NOMO-1 treated with dmso at 0.1 percent for 144 hours (cell line): ENCODE results near the gene ARR3.
"Not testable (repeated sequence)": the region's sequence is repeated elsewhere in the genome, so short reads cannot be mapped to it uniquely, and the experiment has no call there.

ENCODE experiments used
- DNase-seq: peaks from one replicate; lab custom pipeline; 2025; ENCODE audit not compliant: unreplicated experiment; lab: John Stamatoyannopoulos, UW

The ARR3 gene

DNA sequence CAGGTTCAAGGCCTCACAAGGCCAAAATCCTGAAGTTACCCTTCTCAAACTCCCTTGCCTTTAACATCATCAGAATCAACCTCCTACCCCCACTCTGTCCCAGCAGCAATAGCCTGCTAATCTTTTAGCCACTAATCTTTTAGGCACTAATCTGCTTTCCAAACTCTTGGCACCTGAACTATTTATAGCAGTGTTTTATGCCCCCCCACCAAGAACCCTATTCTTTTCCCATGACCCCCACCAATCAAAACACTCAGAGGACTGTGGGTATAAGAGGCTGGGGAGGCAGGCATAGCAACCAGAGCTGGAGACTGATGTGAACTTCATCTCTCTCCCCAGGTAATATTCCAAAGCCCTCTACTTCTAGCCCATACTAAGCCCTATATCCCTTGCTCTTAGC, at the start of gene ARR3:
Gene ARR3, plus strand, starts transcription at position 301 of the 400 bp plus-strand sequence. CDS start 1,052 bp downstream, outside the sequence.
- no peak for DNase-seq

DNA sequence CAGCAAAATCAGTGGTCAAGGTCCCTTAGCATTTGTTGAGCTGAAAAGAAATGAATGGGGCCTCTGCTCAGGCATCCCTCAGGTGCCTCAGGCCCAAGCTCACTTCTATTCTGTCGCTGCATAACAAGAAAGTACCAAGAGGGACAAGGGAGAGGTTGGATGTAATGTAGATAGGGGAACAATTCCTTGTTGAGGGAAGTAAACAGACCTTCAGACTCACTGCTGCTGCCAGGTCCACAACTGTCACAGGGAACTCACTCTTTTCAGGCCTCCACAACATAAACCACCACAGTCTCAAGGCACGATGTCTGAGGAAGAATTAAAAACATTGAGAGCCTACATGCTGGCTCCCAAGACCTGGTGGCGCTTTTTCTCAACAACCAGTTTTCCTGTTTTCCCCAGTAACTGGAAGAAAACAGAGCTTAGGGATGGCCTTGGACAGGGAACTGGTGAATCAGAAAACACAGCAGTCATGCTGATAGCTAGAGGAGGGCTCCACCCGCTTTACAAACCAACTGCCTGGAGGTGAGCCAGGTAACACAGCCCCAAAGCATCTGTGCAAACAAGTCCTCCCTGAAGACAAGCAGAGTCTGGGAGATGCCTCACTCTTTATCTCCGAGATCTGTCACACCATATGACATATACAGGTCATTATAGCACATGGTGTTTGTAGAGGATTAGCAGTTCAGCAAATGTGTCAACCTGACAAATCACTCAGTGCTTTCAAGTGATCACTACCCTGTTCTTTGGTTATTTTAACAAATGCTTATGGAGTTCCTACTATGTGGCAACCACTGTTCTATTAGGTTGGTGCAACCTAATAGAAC, 48.0 kb upstream of the ARR3 start:
- DNase-seq = no peak

DNA sequence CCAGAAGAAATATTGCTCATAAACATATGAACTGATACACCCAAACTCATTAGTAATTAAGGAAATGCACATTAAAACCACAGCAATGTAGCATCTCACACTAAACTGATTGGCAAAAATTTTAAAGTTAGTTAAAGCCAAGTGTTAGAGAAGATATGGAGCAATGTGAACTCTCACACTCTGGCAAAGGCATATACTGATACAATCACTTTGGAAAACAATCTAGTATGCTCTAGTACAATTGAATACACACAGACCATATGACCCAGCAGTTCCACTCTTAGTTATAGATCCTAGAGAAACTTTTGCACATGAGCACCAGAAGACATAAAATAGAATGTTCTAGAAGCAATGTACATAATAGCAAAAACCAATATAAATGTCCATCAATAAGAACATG, 42.1 kb upstream of the ARR3 start:
- no peak for DNase-seq

DNA sequence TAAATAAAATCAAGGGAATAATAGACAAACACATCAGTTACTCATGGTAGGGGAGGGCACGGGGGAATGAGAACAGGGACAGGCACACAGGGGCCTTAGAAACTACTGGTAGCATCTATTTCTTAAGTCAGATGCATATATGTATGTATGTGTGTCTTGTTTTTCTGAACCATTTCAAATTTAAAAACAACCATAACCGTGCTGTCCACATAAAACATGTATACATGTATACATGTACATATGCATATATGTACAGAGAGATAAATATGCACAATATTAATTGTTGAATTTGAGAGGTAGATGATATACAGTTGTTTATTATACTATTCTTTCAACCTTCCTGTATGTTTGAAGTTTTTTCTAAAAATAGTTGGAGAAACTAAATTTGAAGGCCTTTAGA, 41.4 kb upstream of the ARR3 start:
- no peak for DNase-seq

DNA sequence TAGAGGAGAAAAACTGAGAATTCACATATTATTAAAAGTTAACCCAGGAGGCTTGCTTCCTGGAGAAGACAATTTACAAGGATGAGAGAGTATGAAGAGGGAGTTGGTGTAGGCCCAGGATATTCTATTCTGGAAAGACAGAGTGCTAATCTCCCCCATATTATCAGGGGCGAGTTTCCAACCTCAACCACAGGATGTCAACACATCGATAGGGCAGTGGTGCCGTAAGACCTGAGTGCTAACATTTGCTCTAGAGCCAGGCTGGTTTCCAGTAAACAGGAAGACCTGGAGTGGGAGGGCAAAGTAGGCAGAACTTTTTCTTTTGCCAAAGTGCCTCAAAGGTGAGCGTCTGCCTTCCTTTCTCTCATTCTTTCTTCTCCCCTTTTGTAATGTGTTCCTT, 36.5 kb upstream of the ARR3 start:
- no peak for DNase-seq

DNA sequence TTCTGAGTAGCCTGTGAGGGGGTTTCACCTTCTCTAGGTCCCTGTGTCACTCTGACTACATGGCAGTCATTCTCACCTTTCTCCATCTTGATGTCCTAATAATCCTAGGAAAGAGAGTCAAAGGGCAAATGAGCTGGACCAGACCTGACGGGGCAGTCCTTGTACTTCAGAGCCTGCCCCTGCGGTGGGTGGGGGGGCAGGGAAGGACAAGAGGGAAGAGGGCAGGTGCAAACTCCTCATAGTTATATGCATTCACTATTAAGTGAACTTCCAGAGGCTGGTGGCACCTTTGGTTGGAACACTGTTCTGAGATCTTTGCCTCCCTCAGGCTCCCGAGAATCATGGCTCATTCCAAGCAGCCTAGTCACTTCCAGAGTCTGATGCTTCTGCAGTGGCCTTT, 33.8 kb upstream of the ARR3 start, which contains the start of gene AWAT1:
Gene AWAT1, plus strand, starts transcription at position 301 of the 400 bp plus-strand sequence. Its CDS starts 41 bp downstream, at position 342.
- no peak for DNase-seq

DNA sequence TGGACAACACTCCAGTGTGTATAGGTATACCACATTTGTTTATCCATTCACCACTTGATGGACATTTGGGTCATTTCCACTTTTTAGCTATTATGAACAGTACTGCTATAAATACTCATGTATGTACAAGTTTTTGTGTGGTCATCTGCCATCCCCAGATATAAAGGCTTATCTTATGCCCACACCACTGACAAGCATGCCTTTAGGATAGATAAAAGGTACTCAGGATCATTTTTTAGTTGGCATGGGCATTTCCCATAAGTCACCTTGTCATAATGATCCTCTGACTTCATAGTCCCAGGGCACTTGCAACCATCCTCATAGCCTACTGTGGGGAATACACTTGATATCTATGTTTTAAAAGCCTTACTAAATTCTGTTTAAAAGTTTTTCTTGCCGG, 27.4 kb upstream of the ARR3 start:
- no peak for DNase-seq

DNA sequence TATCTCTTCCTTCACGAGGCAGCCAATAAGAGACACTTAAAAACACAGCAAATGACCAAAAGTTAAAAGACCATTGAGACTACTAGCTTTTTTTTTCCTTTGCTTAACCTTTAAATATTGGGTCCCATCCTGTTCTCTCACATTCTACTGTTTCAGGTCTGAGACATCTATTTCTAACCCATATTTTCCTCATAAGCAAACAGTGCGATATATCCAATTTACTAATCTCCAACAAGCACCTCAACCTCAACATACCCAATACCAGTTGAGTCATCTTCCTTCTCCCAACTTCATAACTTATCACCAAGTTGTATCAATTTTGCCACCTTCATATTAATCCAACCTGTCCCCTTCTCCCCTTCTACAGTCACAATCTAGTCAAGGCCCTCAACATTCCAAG, 26.6 kb upstream of the ARR3 start:
- DNase-seq = no peak

DNA sequence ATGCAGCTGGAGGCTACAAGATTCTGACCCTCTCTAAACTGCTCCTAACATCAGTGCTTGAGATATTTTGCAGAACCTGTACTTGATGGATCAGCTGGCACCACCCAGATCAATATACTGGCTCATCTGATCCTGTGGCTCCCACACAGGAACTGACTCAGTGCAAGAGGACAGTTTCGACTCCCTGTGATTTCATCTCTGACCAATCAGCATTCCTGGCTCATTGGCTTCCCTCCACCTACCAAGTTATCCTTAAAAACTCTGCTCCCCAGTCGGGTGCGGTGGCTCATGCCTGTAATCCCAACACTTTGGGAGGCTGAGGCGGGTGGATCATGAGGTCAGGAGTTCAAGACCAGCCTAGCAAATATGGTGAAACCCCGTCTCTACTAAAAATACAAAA, 24.5 kb upstream of the ARR3 start:
- DNase-seq = not testable (repeated sequence)

DNA sequence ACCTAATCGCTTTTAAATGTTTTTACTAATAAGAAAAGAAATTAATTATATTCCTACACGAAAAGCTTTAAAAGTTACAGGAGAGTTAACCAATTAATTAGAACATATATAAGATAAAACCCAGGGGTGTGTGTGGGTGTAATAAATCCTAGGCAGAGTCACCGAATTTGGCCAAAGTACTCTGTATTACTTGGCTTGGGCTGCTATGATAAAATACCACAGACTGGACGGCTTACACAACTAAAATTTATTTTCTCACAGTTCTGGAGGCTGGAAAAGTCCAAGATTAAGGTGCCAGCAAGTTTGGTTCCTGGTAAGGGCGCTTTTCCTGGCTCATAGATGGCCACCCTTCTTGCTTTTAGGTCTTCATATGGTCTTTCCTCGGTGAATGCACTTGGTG, 23.3 kb upstream of the ARR3 start:
- DNase-seq = no peak

DNA sequence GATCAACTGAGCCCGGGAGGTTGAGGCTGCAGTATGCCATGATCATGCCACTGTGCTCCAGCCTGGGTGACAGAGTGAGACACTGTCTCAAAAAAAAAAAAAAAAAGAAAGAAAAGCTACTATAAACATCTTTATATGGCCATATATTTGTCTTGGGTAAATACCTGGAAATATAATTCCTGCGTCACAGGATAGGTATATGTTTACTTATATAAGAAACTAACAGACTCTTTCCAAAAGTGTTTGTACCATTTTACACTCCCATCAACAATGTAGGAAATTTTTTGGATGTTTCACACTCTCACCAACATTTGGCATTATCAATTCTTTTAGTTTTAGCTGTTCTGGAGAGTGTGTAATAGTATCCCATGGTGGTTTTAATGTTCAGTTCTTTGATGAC, 20.9 kb upstream of the ARR3 start:
- DNase-seq = no peak

DNA sequence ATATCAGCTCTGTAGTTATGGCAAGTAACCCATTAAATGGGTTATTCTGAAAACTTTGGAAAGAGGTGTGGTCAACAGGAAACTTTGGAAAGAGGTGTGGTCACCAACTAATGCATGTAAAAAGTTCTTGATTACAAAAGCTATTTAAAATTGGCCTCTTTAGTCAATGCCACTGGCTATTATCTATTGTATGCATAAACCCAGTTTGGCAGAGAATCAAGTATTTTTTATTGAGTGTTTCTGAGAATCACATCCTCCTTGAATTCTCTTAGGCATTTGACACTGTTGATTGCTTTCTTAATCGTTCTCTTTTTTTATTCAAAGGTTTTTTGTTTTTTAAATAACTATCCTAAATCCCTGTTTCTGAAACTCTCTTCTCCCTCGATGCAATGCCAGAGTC, 15.6 kb upstream of the ARR3 start:
- no peak for DNase-seq

DNA sequence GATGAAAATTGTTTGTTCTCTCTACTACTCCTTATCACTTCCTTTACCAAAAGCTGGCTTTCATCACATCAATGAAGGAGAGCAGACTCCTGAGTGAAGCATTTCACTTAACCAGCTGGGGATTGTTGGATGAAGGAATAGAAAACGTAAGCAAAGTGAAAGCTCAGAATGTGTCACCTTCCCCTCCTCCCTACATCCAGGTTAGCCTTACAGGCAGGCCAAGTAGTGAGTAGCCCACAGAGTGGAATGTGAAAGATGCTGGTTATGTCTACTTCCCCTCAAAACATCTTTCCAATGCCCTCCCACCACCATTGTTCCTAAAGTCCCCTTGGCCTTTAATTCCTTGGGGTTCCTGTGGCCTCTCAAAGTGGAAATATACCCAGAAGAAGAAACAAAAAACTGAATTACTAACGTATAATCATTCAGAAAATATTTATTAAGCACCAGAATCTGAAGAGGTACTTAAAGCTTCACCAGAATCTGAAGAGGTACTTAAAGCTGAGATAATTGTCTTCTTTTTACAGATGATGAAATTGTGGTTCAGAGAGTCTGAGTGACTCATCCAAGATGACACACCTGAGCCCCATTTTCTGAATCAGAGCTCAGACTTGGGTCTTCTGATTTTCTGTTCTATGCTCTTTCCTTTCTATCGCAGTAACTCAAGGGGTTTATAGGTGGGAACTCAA, 14.6 kb upstream of the ARR3 start:
- no peak for DNase-seq

DNA sequence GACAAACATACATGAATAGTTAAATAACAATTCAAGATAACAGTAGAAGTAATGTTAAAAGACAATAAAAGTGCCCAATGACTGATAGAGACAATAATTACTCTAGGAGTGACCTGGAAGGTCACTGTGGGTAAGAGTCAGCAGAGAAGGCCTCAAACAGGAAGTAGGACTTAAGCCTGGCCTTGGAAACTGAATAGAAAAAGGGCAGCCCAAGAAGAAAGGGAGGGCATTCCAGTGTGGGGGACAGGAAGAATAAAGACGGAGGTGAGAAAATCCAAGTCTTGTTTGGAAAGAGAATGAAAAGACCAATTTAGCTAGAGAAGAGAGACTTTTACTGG, 14.1 kb upstream of the ARR3 start:
- DNase-seq = no peak

DNA sequence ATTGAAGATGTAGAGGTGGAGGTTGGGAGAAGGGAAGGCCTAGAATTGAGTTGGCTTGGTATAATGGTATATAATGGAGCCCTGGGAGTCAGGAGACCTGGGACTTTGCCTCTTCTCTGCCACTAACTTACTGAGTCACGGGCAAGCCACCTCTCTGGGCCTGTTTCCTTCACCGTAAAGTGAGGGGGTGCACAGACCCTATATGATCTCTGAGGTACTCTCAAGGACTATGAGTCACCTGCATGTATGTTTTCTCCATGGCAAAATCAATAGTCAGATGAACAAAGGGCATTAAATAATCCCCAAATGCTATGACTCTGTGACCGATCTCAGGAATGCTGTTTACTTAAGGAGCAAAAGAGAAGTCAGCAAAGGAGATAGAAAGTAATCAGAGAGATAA, 13.2 kb upstream of the ARR3 start:
- DNase-seq = no peak

DNA sequence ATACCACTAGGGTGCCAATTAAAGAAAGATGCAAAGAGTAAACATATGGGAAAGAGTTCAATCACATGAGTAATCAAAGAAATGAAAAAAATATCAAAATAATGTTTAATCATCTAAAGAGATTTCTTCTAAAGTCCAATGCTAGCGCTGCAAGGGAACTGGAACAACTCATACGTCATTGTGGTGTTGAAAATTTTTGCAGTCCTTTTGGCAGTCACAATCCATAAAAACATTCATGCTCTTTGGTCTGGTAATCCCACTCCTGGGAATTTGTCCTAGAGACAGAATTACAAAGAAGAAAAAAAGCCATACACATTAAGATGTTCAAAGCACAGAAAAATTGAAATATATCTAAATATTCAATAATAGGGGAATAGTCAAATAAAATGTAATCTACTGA, 12.7 kb upstream of the ARR3 start:
- DNase-seq = no peak

DNA sequence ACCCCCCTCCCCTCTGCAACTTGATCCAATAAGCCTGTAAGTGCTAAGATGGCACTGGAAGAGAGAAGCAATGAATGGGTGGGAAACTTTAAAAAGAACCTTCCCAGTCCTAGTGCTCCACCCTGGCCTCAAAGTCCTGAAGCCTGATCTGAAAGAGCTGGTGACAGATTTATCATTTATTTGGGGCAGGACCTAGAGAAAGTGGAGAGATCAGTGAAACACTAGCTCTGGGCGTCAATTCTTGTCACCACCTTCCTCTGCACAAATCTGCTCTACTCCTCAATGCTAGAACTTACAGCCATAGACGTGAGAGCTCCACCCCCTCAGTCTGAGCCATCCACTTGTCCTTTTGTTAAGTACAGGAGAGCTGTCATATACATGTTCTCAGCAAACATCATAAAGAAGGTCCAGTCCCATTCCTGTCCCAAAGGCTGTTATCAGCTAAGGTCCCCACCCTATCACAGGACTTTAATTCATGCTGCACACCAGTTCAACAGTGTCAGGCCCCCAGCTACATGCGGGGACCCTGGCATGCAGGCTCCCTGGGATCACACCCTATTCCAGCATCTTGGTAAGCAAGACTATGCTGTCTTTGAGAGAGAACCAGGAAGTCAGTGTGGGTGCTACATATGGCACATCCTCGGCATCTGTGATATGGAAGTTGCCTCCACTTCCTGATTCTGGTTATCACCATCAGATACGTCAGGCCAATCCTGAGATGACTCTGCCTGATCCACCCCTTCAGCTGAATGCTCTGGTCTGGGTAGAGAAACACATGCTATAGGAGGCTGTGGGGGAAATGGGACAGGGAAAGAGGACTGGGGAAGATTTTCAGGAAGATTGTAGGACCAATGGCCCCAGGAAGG, 10.5 kb upstream of the ARR3 start:
- no peak for DNase-seq

DNA sequence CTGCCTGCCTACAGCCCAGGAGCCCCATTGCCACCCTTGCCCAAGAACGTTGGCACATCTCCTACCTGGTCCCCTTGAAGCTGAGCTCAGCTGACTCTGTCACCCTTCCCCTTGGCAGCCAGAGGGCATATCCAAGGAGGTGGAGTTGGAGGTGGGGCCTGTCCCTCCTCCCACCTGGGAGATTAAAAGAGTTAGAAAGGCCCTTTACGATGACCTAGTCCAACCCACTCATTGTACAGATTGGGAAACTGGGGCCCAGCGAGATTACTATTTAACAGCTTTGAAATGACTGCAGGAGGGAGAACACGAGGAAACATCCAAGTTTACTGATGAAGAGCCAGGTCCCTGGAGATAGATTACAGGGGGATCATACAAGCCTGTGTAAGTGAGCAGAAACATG, 8.0 kb upstream of the ARR3 start, which contains the start of gene P2RY4:
Gene P2RY4, minus strand, starts transcription at position 101 of the 400 bp plus-strand sequence. CDS start 580 bp downstream, outside the sequence.
- DNase-seq = no peak

DNA sequence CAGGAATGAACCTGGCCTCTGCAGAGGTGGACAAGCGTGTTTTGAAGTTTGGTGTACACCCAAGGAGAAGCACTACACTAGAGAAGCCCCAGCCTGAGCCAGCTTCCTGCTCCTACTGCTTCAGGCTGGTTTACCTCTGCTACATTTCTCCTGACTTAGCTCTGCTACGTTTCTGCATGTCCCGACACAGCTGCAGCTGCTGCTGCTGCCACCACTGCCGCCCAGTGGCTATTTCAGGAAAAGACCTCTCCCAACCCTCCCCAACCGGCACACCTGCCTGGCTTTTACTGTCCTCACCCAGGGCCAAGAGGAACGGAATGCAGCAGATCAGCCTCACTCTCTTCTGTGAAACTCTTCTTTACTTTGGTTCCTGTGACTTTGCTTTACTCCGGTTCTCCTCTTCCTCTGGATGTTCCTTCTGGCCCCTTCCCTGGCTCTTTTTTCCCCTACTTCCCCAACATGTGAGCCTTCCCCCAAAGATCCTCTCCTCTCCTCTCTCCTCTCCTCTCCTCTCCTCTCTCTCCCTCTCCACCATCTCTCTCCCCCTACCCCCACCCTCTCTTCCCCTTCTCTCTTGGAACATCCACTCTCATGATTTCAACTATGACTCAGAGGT, 5.1 kb upstream of the ARR3 start:
- DNase-seq = no peak

DNA sequence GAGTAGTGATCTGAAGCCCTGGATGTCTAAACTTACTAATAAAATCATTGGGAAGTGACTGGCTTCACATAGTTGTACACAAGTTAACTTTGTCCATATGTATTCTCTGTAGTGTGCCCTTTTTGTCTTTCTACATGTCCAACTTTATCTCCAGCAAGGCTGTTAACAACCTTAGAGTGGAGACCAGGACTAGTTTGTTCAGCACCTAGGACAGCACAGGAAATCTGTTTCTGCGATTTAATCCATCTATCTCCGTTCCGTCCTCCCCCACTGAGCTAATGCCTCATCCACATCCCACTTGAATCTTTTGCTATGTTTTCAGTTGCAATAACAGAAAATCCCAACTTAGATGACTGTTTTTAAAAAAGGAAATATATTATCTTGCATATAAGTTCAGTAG, 3.4 kb upstream of the ARR3 start:
- DNase-seq = no peak

DNA sequence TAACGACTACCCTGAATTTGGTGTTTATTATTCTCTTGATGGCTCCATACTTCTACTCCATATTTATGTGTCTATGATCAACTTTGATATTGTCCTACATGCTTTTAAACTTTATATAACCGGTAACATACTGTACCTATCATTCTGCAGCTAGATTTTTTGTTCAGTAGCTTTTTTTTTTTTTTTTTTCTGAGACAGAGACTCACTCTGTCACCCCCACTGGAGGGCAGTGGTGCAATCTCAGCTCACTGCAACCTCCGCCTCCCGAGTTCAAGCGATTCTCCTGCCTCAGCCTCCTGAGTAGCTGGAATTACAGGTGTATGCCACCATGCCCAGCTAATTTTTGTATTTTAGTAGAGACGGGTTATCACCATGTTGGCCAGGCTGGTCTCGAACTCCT, 5.9 kb downstream of the ARR3 start:
- DNase-seq = not testable (repeated sequence)
